Measurements from ENCODE around the gene CFAP77.

CFAP77 gene

GRCh38 chr9:132456241-132456640 is 46.2 kb downstream of the CFAP77 start:
- DNase-seq (ENCODE audit: low spot score) = no peak

- no peak for DNase-seq (ENCODE audit: low spot score)
Observed at GRCh38 chr9:132457504-132458236, 47.7 kb downstream of the CFAP77 start.

GRCh38 chr9:132458432-132458831 is 48.4 kb downstream of the CFAP77 start:
- DNase-seq (ENCODE audit: low spot score) = no peak

- no peak for DNase-seq (ENCODE audit: low spot score)
Observed at GRCh38 chr9:132459661-132460060, 49.6 kb downstream of the CFAP77 start.

GRCh38 chr9:132460240-132460639 is 50.2 kb downstream of the CFAP77 start:
- DNase-seq (ENCODE audit: low spot score) = no peak

GRCh38 chr9:132461281-132461896 is 51.4 kb downstream of the CFAP77 start:
- DNase-seq (ENCODE audit: low spot score) = peak; percentile 3

- DNase-seq (ENCODE audit: low spot score) = no peak
Observed at GRCh38 chr9:132461971-132462370, 52.0 kb downstream of the CFAP77 start.

GRCh38 chr9:132464547-132464946 is 54.5 kb downstream of the CFAP77 start:
- no peak for DNase-seq (ENCODE audit: low spot score)

- no peak for DNase-seq (ENCODE audit: low spot score)
Observed at GRCh38 chr9:132465131-132465635, 55.2 kb downstream of the CFAP77 start.

GRCh38 chr9:132472199-132472598 is 62.2 kb downstream of the CFAP77 start:
- DNase-seq (ENCODE audit: low spot score) = no peak

GRCh38 chr9:132472599-132472998 is 62.6 kb downstream of the CFAP77 start:
- DNase-seq (ENCODE audit: low spot score) = no peak

- DNase-seq (ENCODE audit: low spot score) = no peak
Observed at GRCh38 chr9:132474253-132474652, 64.2 kb downstream of the CFAP77 start.

GRCh38 chr9:132478353-132479050 is 68.5 kb downstream of the CFAP77 start:
- no peak for DNase-seq (ENCODE audit: low spot score)

- no peak for DNase-seq (ENCODE audit: low spot score)
Observed at GRCh38 chr9:132479733-132480132, 69.7 kb downstream of the CFAP77 start.

- DNase-seq (ENCODE audit: low spot score) = peak; percentile 36
Observed at GRCh38 chr9:132481053-132481849, 71.2 kb downstream of the CFAP77 start.

GRCh38 chr9:132482196-132482813 is 72.3 kb downstream of the CFAP77 start:
- DNase-seq (ENCODE audit: low spot score) = no peak

- no peak for DNase-seq (ENCODE audit: low spot score)
Observed at GRCh38 chr9:132485393-132485792, 75.4 kb downstream of the CFAP77 start.

GRCh38 chr9:132486706-132487350 is 76.8 kb downstream of the CFAP77 start:
- peak; percentile 67 for DNase-seq (ENCODE audit: low spot score)

GRCh38 chr9:132487351-132487791 is 77.4 kb downstream of the CFAP77 start:
- no peak for DNase-seq (ENCODE audit: low spot score)

- DNase-seq (ENCODE audit: low spot score) = no peak
Observed at GRCh38 chr9:132487980-132488535, 78.0 kb downstream of the CFAP77 start.

GRCh38 chr9:132488626-132489025 is 78.6 kb downstream of the CFAP77 start:
- no peak for DNase-seq (ENCODE audit: low spot score)
